ENCODE results near the gene MARCO.

GRCh38 chr2:118970396-118971135 is 28.6 kb downstream of the MARCO start:
- TF ChIP-seq CTCF (conservative IDR thresholded peaks at IDR 0.05; ENCODE audit: low read depth in 2 of 2) (no peak), CREB1 (CRISPR knock-in tag; IDR thresholded peaks at IDR 0.05; ENCODE audit: low read depth) (no peak), POLR2AphosphoS5 (IDR thresholded peaks at IDR 0.05; ENCODE audit: low read depth) (no peak), EZH2 (IDR thresholded peaks at IDR 0.05; ENCODE audit: low read depth, unreplicated experiment) (no peak), JUNB (IDR thresholded peaks at IDR 0.05; ENCODE audit: unreplicated experiment) (no peak), ETS1 (IDR thresholded peaks at IDR 0.05) (no peak), EZH2phosphoT487 (IDR thresholded peaks at IDR 0.05; ENCODE audit: unreplicated experiment) (no peak), NANOG (IDR thresholded peaks at IDR 0.05; ENCODE audit: borderline replicate concordance) (no peak)
- TF ChIP-seq, protein P1, sequence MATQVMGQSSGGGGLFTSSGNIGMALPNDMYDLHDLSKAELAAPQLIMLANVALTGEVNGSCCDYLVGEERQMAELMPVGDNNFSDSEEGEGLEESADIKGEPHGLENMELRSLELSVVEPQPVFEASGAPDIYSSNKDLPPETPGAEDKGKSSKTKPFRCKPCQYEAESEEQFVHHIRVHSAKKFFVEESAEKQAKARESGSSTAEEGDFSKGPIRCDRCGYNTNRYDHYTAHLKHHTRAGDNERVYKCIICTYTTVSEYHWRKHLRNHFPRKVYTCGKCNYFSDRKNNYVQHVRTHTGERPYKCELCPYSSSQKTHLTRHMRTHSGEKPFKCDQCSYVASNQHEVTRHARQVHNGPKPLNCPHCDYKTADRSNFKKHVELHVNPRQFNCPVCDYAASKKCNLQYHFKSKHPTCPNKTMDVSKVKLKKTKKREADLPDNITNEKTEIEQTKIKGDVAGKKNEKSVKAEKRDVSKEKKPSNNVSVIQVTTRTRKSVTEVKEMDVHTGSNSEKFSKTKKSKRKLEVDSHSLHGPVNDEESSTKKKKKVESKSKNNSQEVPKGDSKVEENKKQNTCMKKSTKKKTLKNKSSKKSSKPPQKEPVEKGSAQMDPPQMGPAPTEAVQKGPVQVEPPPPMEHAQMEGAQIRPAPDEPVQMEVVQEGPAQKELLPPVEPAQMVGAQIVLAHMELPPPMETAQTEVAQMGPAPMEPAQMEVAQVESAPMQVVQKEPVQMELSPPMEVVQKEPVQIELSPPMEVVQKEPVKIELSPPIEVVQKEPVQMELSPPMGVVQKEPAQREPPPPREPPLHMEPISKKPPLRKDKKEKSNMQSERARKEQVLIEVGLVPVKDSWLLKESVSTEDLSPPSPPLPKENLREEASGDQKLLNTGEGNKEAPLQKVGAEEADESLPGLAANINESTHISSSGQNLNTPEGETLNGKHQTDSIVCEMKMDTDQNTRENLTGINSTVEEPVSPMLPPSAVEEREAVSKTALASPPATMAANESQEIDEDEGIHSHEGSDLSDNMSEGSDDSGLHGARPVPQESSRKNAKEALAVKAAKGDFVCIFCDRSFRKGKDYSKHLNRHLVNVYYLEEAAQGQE (IDR thresholded peaks at IDR 0.05; ENCODE audit: unreplicated experiment) = no peak
